IMR-90 (cell line): Measurements from ENCODE around the gene IRF6.

Source experiments
- POLR2A ChIP-seq: IDR thresholded peaks from 2 replicates; pipeline ENCODE4 v1.6.1; 2012; ENCODE audit warnings: mild to moderate bottlenecking, low read depth, low read length
- TF ChIP-seq, protein P1 (sequence below): conservative IDR thresholded peaks from 2 replicates; pipeline ENCODE4 v1.5.1; 2012; ENCODE audit warnings: mild to moderate bottlenecking, low read depth, low read length, improper control_type of control experiment

DNA sequence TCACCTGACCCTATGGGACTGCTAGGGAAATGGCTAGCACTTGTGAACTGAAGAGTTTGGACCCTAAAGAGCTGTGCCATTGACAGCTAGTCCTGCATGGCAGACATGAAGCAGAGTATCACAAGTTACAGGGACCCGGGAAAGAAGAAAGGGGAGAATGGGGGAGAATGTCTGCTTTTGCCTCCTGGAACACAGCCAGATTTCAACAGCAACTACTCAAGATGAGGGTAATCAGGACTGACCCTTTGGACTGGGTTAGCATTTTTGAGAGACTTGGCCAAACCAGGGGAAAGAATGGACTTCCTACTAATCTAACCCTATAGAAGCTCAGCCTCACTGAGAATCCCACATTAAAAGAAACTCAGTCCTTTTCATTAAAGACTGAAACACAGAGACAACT, 13.1 kb upstream of the IRF6 start:
- TF ChIP-seq, protein P1, sequence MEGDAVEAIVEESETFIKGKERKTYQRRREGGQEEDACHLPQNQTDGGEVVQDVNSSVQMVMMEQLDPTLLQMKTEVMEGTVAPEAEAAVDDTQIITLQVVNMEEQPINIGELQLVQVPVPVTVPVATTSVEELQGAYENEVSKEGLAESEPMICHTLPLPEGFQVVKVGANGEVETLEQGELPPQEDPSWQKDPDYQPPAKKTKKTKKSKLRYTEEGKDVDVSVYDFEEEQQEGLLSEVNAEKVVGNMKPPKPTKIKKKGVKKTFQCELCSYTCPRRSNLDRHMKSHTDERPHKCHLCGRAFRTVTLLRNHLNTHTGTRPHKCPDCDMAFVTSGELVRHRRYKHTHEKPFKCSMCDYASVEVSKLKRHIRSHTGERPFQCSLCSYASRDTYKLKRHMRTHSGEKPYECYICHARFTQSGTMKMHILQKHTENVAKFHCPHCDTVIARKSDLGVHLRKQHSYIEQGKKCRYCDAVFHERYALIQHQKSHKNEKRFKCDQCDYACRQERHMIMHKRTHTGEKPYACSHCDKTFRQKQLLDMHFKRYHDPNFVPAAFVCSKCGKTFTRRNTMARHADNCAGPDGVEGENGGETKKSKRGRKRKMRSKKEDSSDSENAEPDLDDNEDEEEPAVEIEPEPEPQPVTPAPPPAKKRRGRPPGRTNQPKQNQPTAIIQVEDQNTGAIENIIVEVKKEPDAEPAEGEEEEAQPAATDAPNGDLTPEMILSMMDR, result no peak
- no peak for TF ChIP-seq POLR2A
